ENCODE data around the gene UBA3. TPM values are rescaled to one million over a fixed set of nuclear protein-coding genes. Genes with fewer than 3 reads are reported as not detected.
A peak's percentile ranks its signal among the peaks of the same experiment; 100 is the strongest.

The UBA3 gene
- total and polyA plus RNA-seq, 10 of the 15 experiments (the other 5 are each of a cell fraction or from before 2014, with no cell fraction given): 72.9 to 131 (median 102) TPM

- Histone ChIP-seq H3K9ac (ENCODE audit: control insufficient read depth, insufficient read depth, low read length) (peak overlapping the region; percentile 40), H4K20me1 (ENCODE audit: control insufficient read depth, insufficient read depth) (no peaks in the 10 kb centered on the region), H3K27ac (ENCODE audit: control insufficient read depth, insufficient read depth) (peak overlapping the region; percentile 75), H3K4me3 (peak overlapping the region; percentile 23; the same call in 1 of the 2 replicates), H3K4me2 (ENCODE audit: control insufficient read depth, insufficient read depth) (peak overlapping the region; percentile 87), H3K27me3 (replicated peaks in 1 of 2; ENCODE audit: control insufficient read depth in 2 of 2, insufficient read depth in 2 of 2, low read length in 1 of 2) (no peaks in the 10 kb centered on the region), H3K9me3 (replicated peaks; ENCODE audit: control insufficient read depth, insufficient read depth, low read length) (no peaks in the 10 kb centered on the region), H3K36me3 (ENCODE audit: control insufficient read depth in 2 of 2, insufficient read depth in 2 of 2, low read length in 1 of 2) (no peaks in the 10 kb centered on the region), H3K4me1 (ENCODE audit: control insufficient read depth, insufficient read depth, low read length) (peaks cover 31% of the 10 kb centered on the region), H2AFZ (ENCODE audit: control insufficient read depth, low read depth, low read length) (peak overlapping the region; percentile 33; the same call in 1 of the 2 replicates), H3K79me2 (ENCODE audit: control insufficient read depth, insufficient read depth, low read length) (peaks cover 59% of the 10 kb centered on the region)
- CTCF ChIA-PET: interaction anchor here (0.7 to 2.5 kb wide), 6 partner anchors 9 to 222 kb away, joined by 3 to 7 read pairs (median 5); no protein-coding TSS in a partner anchor
- ATAC-seq: no peak
- no peak for FAIRE-seq
- TF ChIP-seq CHD1 (IDR thresholded peaks at IDR 0.05; ENCODE audit: low read depth, low read length): no peak
- no peak for TF ChIP-seq MXI1 (IDR thresholded peaks at IDR 0.05; ENCODE audit: low read depth, low read length)
- TF ChIP-seq ZBTB40 (IDR thresholded peaks at IDR 0.05; ENCODE audit: borderline replicate concordance): no peak
- no peak for TF ChIP-seq MTA2 (IDR thresholded peaks at IDR 0.05; ENCODE audit: low read depth)
- no peak for TF ChIP-seq RELA (IDR thresholded peaks at IDR 0.05; ENCODE audit: borderline replicate concordance, partially characterized antibody)
- no peak for TF ChIP-seq NR2C1 (IDR thresholded peaks at IDR 0.05)
- TF ChIP-seq ATF3 (IDR thresholded peaks at IDR 0.05; ENCODE audit: borderline replicate concordance, extremely low read depth, low read depth, low read length): no peak
- TF ChIP-seq E2F4 (IDR thresholded peaks at IDR 0.05; ENCODE audit: low read depth, low read length): no peak
- TF ChIP-seq IKZF2 (IDR thresholded peaks at IDR 0.05): no peak
- TF ChIP-seq ZBED1 (IDR thresholded peaks at IDR 0.05; ENCODE audit: borderline replicate concordance): no peak
- TF ChIP-seq CREB1 (IDR thresholded peaks at IDR 0.05; ENCODE audit: low read depth): no peak
- no peak for TF ChIP-seq POLR2AphosphoS5 (IDR thresholded peaks at IDR 0.05; ENCODE audit: low read length)
- no peak for TF ChIP-seq ELK1 (IDR thresholded peaks at IDR 0.05; ENCODE audit: low read depth, low read length)
- TF ChIP-seq NRF1 (conservative IDR thresholded peaks at IDR 0.05; ENCODE audit: low read depth, low read length): no peak
- TF ChIP-seq CBX3 (IDR thresholded peaks at IDR 0.05; ENCODE audit: borderline replicate concordance, low read depth): no peak
- no peak for TF ChIP-seq ZZZ3 (IDR thresholded peaks at IDR 0.05; ENCODE audit: control insufficient read depth, insufficient read length, low read depth)
- no peak for TF ChIP-seq SMC3 (IDR thresholded peaks at IDR 0.05; ENCODE audit: borderline replicate concordance, low read length)
- no peak for TF ChIP-seq MEF2B (IDR thresholded peaks at IDR 0.05; ENCODE audit: partially characterized antibody, poor library complexity, severe bottlenecking)
- no peak for TF ChIP-seq SRF (IDR thresholded peaks at IDR 0.05; ENCODE audit: low read depth in 2 of 2, low read length in 2 of 2)
- in situ Hi-C loops (cut with MboI) (no loop called here), intact Hi-C loops (cut with micrococcal nuclease; ENCODE audit: unreplicated experiment) (loop anchor here (5.0 to 10.0 kb wide), 2 partner anchors 120 to 1428 kb away; partner anchors contain the start of gene SUCLG2)
- SMC1A ChIA-PET (ENCODE audit: uncharacterized antibody, unreplicated experiment): interaction anchor here (0.8 to 19.6 kb wide), 7 partner anchors 11 to 72 kb away, joined by 3 to 234 read pairs (median 7); partner anchors contain the start of gene TMF1
- RAD21 ChIA-PET (ENCODE audit: unreplicated experiment): interaction anchor here (0.6 to 16.7 kb wide), 9 partner anchors 12 to 224 kb away, joined by 3 to 152 read pairs (median 3); partner anchors contain the start of gene TMF1
- no TSS peak for BruUV-seq (replicated peaks)
- whole genome bisulfite sequencing (ENCODE audit: insufficient coverage, insufficient replicate concordance, low lambda C conversion rate, missing lambda C conversion rate): 0% methylated on average over 2 of the region's 2 CpGs
- POLR2A ChIA-PET: interaction anchor here (0.6 to 4.2 kb wide), 7 partner anchors 10 to 203 kb away, joined by 3 to 14 read pairs (median 4); partner anchors contain the start of gene TMF1
- DNase-seq (ENCODE audit: low read depth, low spot score): no peak
These were observed 2.2 kb upstream of the UBA3 start for GRCh38 chr3:69082361-69082760.
